Measurements from ENCODE around the gene KCNA4.
"Not testable (repeated sequence)": the region's sequence is repeated elsewhere in the genome, so short reads cannot be mapped to it uniquely, and the experiment has no call there.

KCNA4 gene
- 0 reads per million in 3 donors for total RNA-seq

DNA sequence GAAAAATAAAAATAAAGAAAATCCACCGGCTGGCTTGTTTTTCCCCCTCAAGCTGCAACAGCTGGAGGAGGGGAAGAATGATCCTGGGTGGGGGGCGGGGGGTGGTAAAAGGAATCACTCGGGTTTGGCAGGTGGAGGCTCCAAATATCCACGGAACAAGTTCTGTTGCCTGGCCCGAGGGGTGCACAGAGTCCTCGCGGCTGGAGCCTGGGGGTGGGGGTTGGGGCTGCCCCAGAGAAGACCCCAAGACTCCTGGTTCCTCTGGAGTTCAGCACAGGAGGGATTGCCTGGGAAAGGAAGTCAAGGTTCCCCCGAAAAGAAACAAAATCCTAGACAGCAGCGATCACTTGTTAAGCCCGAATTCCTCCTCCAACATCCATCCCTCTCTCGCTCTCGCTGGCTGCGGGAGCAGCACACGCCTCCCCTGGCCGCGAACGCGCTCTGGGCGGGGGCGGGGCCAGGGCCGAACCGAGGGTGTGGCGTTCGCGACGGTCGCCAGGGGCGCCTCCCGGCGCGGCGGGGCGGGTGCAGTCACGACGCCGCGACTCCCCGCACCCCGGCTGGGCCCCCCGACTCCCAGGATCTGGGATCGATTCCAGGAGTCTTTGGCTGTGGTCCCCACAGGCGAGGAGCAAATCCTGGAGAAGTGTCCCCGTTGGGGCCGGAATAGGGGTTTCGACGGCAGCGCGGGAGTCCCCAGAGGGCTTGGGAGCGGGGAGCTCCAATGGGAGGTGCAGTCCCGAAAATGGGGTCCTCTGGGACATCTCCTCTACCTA, at the start of gene KCNA4:
Gene KCNA4 (minus strand): TSS at position 443 of the 776 bp plus-strand sequence. CDS start 4,352 bp downstream, outside the sequence.
- no peak for DNase-seq

DNA sequence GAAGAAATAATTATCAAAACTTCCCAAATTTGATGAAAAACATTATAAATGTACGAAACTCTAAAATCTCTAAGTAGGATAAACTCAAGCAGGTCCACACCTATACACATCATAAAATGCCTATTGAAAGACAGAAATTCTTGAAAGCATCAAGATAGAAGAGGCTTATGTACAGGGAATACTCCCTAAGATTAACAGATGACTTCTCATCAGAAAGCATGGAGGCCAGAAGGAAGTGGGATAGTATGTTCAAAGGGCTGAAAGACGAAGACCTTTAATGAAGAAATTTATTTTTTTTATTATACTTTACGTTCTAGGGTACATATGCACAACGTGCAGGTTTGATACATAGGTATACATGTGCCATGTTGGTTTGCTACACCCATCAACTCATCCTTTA, 45.3 kb upstream of the KCNA4 start:
- H3K4me1 ChIP-seq (ENCODE audit: control insufficient read depth, insufficient read depth, low read length, poor library complexity, severe bottlenecking) = no peaks in the 10 kb centered on the region
- H3K36me3 ChIP-seq (ENCODE audit: control insufficient read depth, insufficient read depth, low read length) = no peaks in the 10 kb centered on the region
- H3K27me3 ChIP-seq (replicated peaks; ENCODE audit: control insufficient read depth, insufficient read depth, low read length, poor library complexity, severe bottlenecking) = no peaks in the 10 kb centered on the region
- H3K4me3 ChIP-seq (ENCODE audit: insufficient read depth, low read depth, low read length, poor library complexity, severe bottlenecking) = no peak overlapping the region
- DNase-seq = no peak
- H3K9me3 ChIP-seq (ENCODE audit: control insufficient read depth, low read length) = no peaks in the 10 kb centered on the region
- H3K27ac ChIP-seq (ENCODE audit: insufficient read depth, low read length, poor library complexity, severe bottlenecking) = no peak overlapping the region

More for the DNA sequence above, at the start of gene KCNA4:
- Histone ChIP-seq H3K36me3 (ENCODE audit: control insufficient read depth, insufficient read depth, low read length) (no peaks in the 10 kb centered on the region), H3K4me1 (ENCODE audit: control insufficient read depth, insufficient read depth, low read length, poor library complexity, severe bottlenecking) (no peaks in the 10 kb centered on the region), H3K9me3 (ENCODE audit: control insufficient read depth, low read length) (no peaks in the 10 kb centered on the region), H3K27me3 (replicated peaks; ENCODE audit: control insufficient read depth, insufficient read depth, low read length, poor library complexity, severe bottlenecking) (peaks cover 18% of the 10 kb centered on the region), H3K4me3 (ENCODE audit: insufficient read depth, low read depth, low read length, poor library complexity, severe bottlenecking) (no peak within 1 kb of the TSS), H3K27ac (ENCODE audit: insufficient read depth, low read length, poor library complexity, severe bottlenecking) (no peak within 1 kb of the TSS)

DNA sequence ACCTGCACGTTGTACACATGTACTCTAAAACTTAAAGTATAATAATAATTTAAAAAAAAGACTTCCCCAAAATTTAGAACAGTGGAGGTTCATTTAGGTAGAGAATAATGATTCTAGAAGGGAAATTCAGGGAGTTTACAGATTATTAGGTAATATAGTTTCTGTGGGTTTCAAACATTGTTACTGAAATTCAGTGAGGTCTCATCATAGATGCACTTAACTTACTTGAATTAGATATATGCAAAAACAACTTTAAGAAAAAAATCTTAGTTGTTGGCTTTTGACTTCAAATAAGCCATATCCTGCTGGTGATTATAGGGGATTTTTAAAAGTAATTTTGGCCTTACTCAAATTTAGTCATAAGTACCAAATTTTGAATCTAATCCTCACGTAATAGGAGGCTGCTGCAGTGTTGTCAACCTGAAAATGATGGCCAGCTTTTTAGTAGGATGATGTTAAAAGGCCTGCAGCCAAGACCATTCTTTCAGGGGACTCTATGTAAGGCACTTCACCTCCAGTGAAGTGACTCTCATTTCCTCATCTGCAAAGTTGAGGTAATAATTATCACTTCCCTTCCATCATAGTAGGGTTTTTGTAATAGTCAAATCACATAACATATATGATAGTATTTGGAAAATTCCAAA, 42.5 kb upstream of the KCNA4 start:
- Histone ChIP-seq H3K4me1 (ENCODE audit: control insufficient read depth, insufficient read depth, low read length, poor library complexity, severe bottlenecking) (no peaks in the 10 kb centered on the region), H3K9me3 (ENCODE audit: control insufficient read depth, low read length) (no peaks in the 10 kb centered on the region), H3K27ac (ENCODE audit: insufficient read depth, low read length, poor library complexity, severe bottlenecking) (no peak overlapping the region), H3K27me3 (replicated peaks; ENCODE audit: control insufficient read depth, insufficient read depth, low read length, poor library complexity, severe bottlenecking) (no peaks in the 10 kb centered on the region), H3K36me3 (ENCODE audit: control insufficient read depth, insufficient read depth, low read length) (no peaks in the 10 kb centered on the region), H3K4me3 (ENCODE audit: insufficient read depth, low read depth, low read length, poor library complexity, severe bottlenecking) (no peak overlapping the region)
- DNase-seq = no peak

DNA sequence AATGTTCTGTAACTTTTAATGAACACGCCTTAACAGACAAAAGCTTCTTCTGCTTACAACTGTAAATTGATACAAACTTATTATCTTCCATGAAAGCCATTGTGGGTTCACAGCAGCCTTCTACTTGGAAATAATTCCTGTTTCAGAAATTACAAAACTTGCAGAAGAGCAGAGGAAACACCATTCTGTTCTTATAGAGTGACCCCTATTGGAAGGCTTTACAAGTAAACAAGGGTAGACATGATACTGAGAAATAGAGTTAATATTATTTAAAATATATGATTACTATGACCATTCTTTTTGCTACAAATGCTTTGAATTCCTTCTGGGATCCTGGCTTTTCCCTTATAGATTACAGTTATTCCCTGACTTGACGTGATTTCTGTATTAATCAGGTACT, 32.4 kb upstream of the KCNA4 start:
- H3K4me1 ChIP-seq (ENCODE audit: control insufficient read depth, insufficient read depth, low read length, poor library complexity, severe bottlenecking) = no peaks in the 10 kb centered on the region
- no peak for DNase-seq
- no peaks in the 10 kb centered on the region for H3K27me3 ChIP-seq (replicated peaks; ENCODE audit: control insufficient read depth, insufficient read depth, low read length, poor library complexity, severe bottlenecking)
- no peak overlapping the region for H3K4me3 ChIP-seq (ENCODE audit: insufficient read depth, low read depth, low read length, poor library complexity, severe bottlenecking)
- H3K36me3 ChIP-seq (ENCODE audit: control insufficient read depth, insufficient read depth, low read length) = no peaks in the 10 kb centered on the region
- no peak overlapping the region for H3K27ac ChIP-seq (ENCODE audit: insufficient read depth, low read length, poor library complexity, severe bottlenecking)
- H3K9me3 ChIP-seq (ENCODE audit: control insufficient read depth, low read length) = no peaks in the 10 kb centered on the region

DNA sequence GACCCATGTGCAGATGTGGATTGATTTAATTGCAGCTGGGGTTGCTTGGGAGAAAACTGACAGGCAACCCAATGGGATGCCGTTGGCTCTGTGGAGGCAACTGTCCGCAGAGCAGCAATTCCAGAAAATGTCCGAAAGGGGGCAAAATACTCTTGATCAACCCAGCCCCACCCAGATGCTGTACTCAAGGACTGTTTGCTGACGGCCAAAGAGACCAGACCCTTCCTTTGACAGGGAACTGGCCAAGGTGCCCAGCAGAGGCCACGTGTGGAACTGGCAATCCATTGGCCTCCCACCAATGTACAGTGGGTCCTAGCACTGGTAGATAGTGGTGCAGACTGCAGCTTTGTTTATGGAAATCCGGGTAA, 29.7 kb upstream of the KCNA4 start:
- Histone ChIP-seq H3K27ac (ENCODE audit: insufficient read depth, low read length, poor library complexity, severe bottlenecking) (no peak overlapping the region), H3K4me3 (ENCODE audit: insufficient read depth, low read depth, low read length, poor library complexity, severe bottlenecking) (no peak overlapping the region), H3K4me1 (ENCODE audit: control insufficient read depth, insufficient read depth, low read length, poor library complexity, severe bottlenecking) (no peaks in the 10 kb centered on the region), H3K9me3 (ENCODE audit: control insufficient read depth, low read length) (no peaks in the 10 kb centered on the region), H3K36me3 (ENCODE audit: control insufficient read depth, insufficient read depth, low read length) (no peaks in the 10 kb centered on the region), H3K27me3 (replicated peaks; ENCODE audit: control insufficient read depth, insufficient read depth, low read length, poor library complexity, severe bottlenecking) (no peaks in the 10 kb centered on the region)
- no peak for DNase-seq

DNA sequence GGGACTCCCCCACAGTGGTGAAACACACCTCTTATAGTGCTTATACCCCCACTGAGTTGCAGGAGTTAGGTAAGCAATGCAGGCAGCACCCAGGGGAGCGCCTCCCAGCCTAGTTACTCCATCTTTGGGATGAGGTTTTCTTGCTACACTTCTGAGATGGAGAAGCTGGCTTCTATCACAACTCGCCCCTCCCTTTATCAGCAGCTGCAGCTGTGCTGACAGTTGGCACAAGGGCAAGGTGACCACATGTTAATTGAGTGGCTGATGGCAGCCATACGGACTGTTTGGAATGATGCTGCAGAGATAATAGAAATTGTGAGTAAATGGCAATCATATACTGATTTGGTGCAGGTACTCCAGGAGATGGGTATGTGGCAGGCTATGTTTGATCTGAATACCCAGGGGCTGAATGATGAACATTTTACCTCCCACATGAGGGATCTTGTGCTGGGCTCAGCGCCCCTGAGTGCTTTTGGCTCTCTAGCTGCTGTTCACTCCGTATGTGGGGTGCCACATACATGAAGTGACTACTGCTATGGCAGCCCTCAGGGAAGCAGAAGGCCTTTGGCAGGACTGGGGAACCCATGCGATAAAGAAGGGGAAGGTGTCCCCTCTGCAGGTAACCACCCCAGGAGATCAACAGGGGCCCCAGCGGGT, 29.2 kb upstream of the KCNA4 start:
- Histone ChIP-seq H3K9me3 (ENCODE audit: control insufficient read depth, low read length) (no peaks in the 10 kb centered on the region), H3K27me3 (replicated peaks; ENCODE audit: control insufficient read depth, insufficient read depth, low read length, poor library complexity, severe bottlenecking) (no peaks in the 10 kb centered on the region), H3K27ac (ENCODE audit: insufficient read depth, low read length, poor library complexity, severe bottlenecking) (no peak overlapping the region), H3K36me3 (ENCODE audit: control insufficient read depth, insufficient read depth, low read length) (no peaks in the 10 kb centered on the region), H3K4me3 (ENCODE audit: insufficient read depth, low read depth, low read length, poor library complexity, severe bottlenecking) (no peak overlapping the region), H3K4me1 (ENCODE audit: control insufficient read depth, insufficient read depth, low read length, poor library complexity, severe bottlenecking) (no peaks in the 10 kb centered on the region)
- no peak for DNase-seq

DNA sequence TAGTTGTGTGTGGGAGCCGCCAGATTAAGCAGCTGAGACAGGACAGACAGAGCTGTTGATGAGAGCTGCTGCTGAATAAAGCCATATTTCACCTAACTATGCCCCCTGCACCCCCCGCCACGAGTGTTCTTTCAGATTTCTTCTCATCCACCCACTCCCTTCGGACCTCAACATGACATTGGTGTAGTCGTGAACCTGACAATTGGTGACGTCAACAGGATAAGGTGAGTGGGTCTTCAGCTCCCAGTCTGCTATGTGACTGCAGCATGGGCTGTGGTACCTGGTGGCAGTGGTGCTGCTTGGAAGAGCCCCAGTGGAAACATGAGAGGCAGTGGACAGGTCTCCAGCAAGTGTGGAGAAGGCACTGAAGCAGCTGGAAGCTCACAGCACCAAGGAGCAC, 28.3 kb upstream of the KCNA4 start:
- H3K4me1 ChIP-seq (ENCODE audit: control insufficient read depth, insufficient read depth, low read length, poor library complexity, severe bottlenecking) = no peaks in the 10 kb centered on the region
- H3K27me3 ChIP-seq (replicated peaks; ENCODE audit: control insufficient read depth, insufficient read depth, low read length, poor library complexity, severe bottlenecking) = no peaks in the 10 kb centered on the region
- no peaks in the 10 kb centered on the region for H3K9me3 ChIP-seq (ENCODE audit: control insufficient read depth, low read length)
- no peak for DNase-seq
- no peaks in the 10 kb centered on the region for H3K36me3 ChIP-seq (ENCODE audit: control insufficient read depth, insufficient read depth, low read length)
- H3K4me3 ChIP-seq (ENCODE audit: insufficient read depth, low read depth, low read length, poor library complexity, severe bottlenecking) = no peak overlapping the region
- H3K27ac ChIP-seq (ENCODE audit: insufficient read depth, low read length, poor library complexity, severe bottlenecking) = no peak overlapping the region

DNA sequence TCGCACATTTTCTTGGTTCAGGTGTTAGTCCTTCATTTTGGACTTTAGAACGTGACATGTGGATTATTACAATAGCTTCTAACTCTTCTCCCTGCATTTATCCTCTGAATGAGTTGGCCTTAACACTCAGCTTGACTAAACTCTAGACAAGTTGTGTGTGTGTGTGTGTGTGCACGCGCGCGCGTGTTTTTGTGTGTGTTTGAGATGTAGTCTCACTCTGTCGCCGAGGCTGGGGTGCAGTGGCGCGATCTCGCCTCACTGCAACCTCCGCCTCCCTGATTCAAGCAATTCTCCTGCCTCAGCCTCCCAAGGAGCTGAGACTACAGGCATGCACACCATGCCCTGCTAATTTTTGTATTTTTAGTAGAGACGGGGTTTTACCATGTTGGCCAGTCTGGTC, 24.3 kb upstream of the KCNA4 start:
- no peaks in the 10 kb centered on the region for H3K4me1 ChIP-seq (ENCODE audit: control insufficient read depth, insufficient read depth, low read length, poor library complexity, severe bottlenecking)
- H3K9me3 ChIP-seq (ENCODE audit: control insufficient read depth, low read length) = no peaks in the 10 kb centered on the region
- H3K4me3 ChIP-seq (ENCODE audit: insufficient read depth, low read depth, low read length, poor library complexity, severe bottlenecking) = no peak overlapping the region
- no peak for DNase-seq
- no peaks in the 10 kb centered on the region for H3K36me3 ChIP-seq (ENCODE audit: control insufficient read depth, insufficient read depth, low read length)
- H3K27ac ChIP-seq (ENCODE audit: insufficient read depth, low read length, poor library complexity, severe bottlenecking) = no peak overlapping the region
- H3K27me3 ChIP-seq (replicated peaks; ENCODE audit: control insufficient read depth, insufficient read depth, low read length, poor library complexity, severe bottlenecking) = no peaks in the 10 kb centered on the region

DNA sequence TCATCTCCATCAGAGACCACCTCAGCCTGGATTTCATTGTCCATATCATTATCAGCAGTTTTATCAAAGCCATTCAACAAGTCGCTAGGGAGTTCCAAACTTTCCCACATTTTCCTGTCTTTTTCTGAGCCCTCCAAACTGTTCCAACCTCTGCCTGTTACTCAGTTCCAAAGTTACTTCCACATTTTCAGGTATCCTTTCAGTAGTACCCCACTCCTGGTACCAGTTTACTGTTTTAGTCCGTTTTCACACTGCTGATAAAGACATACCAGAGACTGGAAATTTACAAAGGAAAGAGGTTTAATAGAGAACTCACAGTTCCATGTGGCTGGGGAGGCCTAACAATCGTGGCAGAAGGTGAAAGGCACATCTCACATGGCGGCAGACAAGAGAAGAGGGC, 17.9 kb upstream of the KCNA4 start:
- DNase-seq; H3K27ac ChIP-seq (ENCODE audit: insufficient read depth, low read length, poor library complexity, severe bottlenecking); H3K4me1 ChIP-seq (ENCODE audit: control insufficient read depth, insufficient read depth, low read length, poor library complexity, severe bottlenecking); H3K9me3 ChIP-seq (ENCODE audit: control insufficient read depth, low read length); H3K4me3 ChIP-seq (ENCODE audit: insufficient read depth, low read depth, low read length, poor library complexity, severe bottlenecking); H3K36me3 ChIP-seq (ENCODE audit: control insufficient read depth, insufficient read depth, low read length); H3K27me3 ChIP-seq (replicated peaks; ENCODE audit: control insufficient read depth, insufficient read depth, low read length, poor library complexity, severe bottlenecking): not testable (repeated sequence)

DNA sequence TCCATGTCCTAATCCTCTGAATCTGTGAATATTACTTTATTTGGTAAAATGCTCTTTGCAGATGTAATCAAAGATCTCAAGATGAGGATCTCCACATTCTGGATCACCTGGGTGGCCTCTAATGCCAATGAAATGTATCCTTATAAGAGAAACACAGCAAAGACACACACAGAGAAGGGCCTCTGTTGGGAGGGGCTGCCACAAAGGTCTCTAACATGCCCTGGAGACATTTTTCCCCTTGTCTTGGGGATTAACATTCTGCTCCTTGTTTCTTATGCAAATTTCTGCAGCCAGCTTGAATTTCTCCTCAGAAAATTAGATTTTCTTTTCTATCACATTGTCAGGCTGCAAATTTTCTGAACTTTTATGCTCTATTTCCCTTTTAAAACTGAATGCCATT, 17.3 kb upstream of the KCNA4 start:
- H3K36me3 ChIP-seq (ENCODE audit: control insufficient read depth, insufficient read depth, low read length); DNase-seq; H3K27ac ChIP-seq (ENCODE audit: insufficient read depth, low read length, poor library complexity, severe bottlenecking); H3K4me3 ChIP-seq (ENCODE audit: insufficient read depth, low read depth, low read length, poor library complexity, severe bottlenecking); H3K9me3 ChIP-seq (ENCODE audit: control insufficient read depth, low read length); H3K27me3 ChIP-seq (replicated peaks; ENCODE audit: control insufficient read depth, insufficient read depth, low read length, poor library complexity, severe bottlenecking); H3K4me1 ChIP-seq (ENCODE audit: control insufficient read depth, insufficient read depth, low read length, poor library complexity, severe bottlenecking): not testable (repeated sequence)

Measured in effector memory CD4-positive, alpha-beta T cell (primary cell).